Globus pallidus (tissue), 1 donor: ENCODE results near the gene MCC.

Experiments used
- DNase-seq: peaks from one replicate; pipeline ENCODE4 v3.0.0-alpha.2; 2015; ENCODE audit warnings: low spot score

Gene MCC

GRCh38 chr5:113199122-113199905, 288.9 kb downstream of the MCC start:
- DNase-seq: no peak

DNA sequence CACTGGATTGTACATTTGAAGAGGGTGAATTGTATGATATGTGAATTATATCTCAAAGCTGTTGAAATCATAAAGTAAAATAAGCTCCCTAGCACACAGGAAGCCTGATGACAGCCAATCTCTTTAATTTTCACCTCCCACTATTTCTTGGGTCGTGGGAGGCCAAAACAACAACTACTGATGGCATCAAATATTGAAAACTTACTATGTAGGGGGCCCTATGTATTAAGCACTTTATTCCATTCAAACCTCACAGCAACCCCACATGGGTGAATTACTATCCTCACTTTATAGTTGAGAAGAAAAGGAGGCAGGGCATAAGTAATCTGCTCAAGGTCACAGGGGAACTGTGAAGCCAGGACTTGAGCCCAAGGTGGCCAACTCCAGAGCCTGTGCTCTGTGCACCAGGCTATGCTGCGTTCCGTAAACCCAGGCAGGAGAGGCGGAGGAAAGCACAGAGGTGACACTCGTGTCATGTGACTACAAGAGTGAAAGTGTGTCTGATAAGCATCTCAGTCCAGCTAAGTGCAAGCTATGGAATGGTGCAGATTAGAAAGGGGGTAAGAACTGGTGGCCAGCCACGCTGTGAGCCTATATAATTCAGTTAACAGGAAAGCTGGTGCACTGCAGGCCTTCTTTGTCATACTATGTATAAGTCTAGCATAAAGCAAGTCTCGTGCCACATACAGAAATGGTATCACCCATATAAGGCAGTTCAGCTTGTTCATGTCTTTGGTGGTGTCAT, 290.6 kb downstream of the MCC start:
- DNase-seq: no peak

GRCh38 chr5:113195771-113196170, 292.5 kb downstream of the MCC start:
- no peak for DNase-seq

DNA sequence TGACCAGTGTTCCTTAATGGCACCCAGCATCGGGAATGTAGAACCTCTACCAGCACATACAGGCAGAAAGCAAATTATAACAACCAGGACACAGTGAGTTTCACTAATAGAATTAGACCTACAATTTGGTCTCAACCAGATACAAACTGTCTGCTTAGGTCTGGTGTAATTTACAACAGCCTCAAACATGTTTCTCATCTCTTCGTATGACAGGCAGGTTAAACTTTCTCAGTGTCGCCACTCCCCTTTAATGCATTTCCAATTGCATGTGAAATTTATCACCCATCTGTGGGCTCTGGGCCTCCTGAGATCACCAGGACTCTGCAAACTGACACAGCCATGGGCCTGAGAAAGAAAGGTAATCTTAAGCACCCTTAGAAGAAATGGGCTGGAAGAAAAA, 293.0 kb downstream of the MCC start:
- DNase-seq: no peak

- DNase-seq: no peak
These were observed 293.7 kb downstream of the MCC start for GRCh38 chr5:113194591-113194990.

GRCh38 chr5:113194125-113194524, 294.1 kb downstream of the MCC start:
- DNase-seq: no peak

DNA sequence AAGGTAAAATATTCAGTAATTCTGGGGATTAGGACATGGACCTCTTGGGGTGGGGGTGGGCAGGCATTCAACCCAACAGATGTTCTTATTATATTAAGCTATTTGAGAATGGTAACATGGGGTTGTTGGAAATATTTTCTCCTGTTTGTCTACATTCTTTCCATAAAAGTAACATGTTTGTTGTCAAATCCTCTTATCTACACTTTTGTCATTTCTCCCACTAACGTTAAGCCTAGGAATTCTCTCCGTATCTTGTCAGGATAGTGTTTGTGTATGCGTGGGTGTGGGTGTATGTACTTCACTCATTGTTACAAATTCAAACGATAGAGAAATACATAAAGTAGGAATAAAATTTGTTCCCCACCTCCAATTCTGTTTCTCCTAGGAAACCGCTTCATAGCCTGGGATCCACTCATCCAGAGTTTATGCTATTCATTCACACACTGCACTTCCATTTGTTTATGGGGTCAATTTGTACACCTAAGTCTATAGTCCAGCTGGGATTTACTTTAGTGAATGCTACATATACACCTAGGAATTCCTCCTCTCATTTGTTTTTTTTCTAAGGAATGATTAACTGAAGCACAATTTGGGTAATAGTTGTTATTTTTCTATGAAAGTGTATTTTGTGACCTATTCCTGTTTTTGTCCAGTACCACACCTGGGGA, 294.8 kb downstream of the MCC start:
- no peak for DNase-seq

GRCh38 chr5:113192541-113192940, 295.7 kb downstream of the MCC start:
- no peak for DNase-seq

DNA sequence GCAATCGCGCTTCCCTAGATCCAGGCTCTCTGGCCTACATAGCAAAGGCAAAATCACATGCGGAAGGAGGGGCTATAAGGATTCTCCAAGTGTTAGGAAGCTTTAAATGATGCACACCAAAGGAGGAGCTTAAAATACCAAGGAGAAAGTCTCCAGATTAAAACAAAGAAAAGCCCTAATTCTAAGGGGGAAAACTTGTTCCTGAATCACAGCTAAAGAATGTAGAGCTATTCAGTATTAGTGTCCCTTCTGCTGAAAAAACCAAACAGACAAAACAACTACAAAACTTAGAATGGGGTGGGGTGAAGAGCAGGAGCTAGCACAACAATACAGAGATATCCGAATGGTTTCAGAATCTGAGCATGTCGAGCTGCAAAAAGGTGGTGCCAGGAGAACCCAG, 297.9 kb downstream of the MCC start:
- DNase-seq: no peak

GRCh38 chr5:113189291-113189690, 299.0 kb downstream of the MCC start:
- no peak for DNase-seq

- no peak for DNase-seq
These were observed 299.8 kb downstream of the MCC start for GRCh38 chr5:113188436-113188835.

- DNase-seq: no peak
These were observed 300.3 kb downstream of the MCC start for GRCh38 chr5:113187906-113188305.

DNA sequence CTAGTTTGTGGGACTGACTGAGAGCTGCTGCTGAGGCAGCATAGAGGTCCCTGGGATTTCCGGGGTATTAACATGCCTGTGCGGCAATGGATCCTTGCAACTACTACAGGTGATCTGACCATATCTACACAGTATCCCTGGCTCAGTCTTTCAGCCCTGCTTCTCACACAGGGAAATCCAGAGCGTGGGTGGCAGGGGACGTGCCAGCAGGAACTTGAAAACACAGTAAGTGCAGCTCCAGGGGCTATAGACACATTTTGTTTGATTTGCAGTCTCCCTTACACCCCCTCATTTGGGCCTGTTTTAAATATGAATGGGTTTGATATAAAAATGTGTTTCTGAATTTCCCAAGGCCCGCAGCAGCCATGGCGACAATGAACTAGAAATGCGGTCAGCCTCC, 302.2 kb downstream of the MCC start:
- no peak for DNase-seq

GRCh38 chr5:113183694-113184093, 304.6 kb downstream of the MCC start:
- DNase-seq: no peak

DNA sequence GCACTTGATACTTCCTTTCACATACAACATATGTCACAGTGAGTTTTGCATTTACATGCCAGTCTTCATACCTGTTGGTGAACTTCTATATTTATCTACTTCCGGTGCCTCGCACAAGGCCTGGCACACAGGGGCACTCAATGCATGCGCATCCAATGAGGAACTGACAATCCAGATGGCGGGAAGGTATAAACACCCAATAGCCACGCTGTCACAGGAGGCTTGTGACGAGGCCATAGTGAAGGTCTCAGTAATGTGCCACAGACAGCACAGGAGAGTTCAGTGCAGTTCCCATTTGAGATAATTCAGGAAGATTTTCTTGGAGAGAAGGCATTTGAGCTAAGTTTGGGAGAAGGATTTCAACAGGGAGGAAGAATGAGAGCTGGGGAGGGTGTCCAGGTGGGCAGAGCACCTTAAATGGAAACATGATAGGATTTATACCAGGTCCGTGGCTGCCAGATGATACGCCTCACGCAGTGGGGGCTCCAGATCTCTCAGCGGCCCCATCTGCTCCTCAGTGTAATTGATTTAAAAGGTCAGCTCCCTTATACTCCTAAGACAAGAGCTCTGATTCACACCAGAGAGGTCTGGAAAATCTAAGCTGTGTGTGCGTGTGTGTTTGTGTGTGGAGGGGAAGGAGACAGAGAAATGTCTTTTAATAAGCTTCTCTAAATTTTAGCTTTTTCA, 305.5 kb downstream of the MCC start:
- no peak for DNase-seq

- DNase-seq: no peak
These were observed 306.3 kb downstream of the MCC start for GRCh38 chr5:113181853-113182490.

DNA sequence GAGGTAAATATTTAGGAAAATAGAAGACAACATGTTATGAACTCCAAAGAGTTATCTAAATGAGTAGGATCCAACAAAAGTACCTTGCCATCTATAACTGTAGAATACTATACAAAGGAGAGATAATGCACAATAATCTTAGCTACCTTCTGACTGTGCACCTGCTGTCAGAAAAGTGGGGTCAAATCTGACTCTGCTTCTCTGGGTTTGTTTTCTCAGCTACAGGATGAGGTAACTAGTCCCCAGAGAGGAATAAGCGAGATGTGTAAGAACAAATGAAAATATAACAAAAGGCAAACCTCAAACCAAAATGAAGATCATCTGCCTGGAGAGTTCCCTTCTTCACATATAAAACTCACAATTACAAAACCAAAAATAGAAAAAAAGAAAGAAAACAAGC, 306.8 kb downstream of the MCC start:
- DNase-seq: no peak

GRCh38 chr5:113179156-113179555, 309.1 kb downstream of the MCC start:
- DNase-seq: no peak

DNA sequence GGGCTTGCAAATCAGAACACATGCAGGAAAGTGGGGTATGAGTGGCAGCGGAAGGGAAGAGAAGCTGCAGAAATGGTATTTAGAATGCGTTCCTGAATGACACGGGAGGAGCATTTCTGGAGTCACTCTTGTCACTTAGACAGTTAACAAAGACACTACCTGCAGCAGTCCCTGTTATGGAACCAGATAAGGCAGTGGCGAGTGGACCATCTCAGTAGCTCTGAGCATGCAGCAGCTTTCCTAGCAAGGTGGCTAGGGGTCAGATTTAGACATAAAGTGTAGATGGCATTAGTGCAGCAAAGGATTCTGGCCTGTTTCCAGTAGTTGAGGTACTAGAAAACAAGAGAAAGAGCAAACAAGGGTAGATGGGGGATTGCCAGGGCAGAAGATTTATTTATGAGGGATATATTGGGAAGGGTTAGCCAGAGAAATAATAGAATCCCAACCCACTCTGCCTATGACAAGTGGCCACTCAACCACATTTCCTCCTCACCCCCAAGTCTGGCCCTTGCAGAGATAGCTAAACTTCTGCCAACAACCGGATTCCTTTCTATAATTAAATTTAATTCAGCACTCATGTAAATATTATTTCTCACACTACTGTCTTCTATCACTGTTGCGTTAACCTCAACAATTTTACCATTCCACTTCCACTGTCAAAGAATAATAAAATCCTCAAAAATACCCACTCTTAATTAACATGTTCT, 310.0 kb downstream of the MCC start:
- DNase-seq: no peak

GRCh38 chr5:113177225-113177624, 311.0 kb downstream of the MCC start:
- DNase-seq: no peak

DNA sequence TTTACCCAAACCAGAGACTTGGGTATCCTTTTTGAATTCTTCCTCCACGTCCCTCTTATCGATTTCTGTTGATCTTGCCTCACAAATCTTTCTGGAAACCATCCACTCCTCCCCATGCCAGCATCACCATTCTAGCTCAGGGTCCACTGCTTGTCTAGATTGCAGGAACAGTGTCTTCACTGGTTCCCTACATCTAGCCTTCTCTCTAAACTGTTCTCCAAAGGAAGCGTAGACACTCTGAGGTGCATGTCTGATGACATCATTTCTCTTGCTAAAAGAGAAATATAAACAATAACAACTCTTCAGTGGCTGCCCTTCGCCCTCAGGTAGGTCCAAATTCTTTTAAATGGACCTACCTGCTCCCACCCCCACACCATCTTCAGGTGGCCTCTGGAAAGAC, 311.5 kb downstream of the MCC start:
- no peak for DNase-seq
